HL-60 (cell line): ENCODE results near the gene DAPK1.

ENCODE experiments used
- POLR2AphosphoS5 ChIP-seq: IDR thresholded peaks from 2 replicates; pipeline ENCODE4 v1.6.1; 2012; ENCODE audit warnings: low read depth
- TF ChIP-seq, protein P1 (sequence below): IDR thresholded peaks from one replicate; pipeline ENCODE4 v1.5.1; 2011; ENCODE audit warnings: low read length, control low read depth, inconsistent platforms; ENCODE audit not compliant: insufficient read depth
- TF ChIP-seq, protein P2 (sequence below): IDR thresholded peaks from 2 replicates; pipeline ENCODE4 v1.6.1; 2012; ENCODE audit warnings: low read depth; ENCODE audit not compliant: insufficient replicate concordance

DNA sequence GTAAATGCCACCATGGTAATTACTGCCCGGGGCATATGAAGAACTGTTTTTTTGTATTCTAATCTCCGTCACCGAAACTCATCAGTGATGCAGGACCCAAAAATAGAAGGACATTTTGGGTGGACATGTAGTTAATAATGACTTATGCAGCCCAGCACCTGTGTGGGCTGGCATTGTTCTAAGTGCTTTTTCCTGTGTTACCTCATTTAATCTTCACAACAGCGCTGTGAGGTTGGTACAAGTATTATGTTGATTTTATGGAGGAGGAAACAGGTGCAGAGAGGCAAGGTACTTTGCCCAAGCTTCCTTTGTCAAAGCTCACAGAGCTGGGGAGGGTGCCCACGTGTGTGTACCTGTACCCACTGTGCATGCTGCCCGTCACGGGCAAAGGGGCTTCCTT is 58.4 kb downstream of the DAPK1 start:
- TF ChIP-seq, protein P1, sequence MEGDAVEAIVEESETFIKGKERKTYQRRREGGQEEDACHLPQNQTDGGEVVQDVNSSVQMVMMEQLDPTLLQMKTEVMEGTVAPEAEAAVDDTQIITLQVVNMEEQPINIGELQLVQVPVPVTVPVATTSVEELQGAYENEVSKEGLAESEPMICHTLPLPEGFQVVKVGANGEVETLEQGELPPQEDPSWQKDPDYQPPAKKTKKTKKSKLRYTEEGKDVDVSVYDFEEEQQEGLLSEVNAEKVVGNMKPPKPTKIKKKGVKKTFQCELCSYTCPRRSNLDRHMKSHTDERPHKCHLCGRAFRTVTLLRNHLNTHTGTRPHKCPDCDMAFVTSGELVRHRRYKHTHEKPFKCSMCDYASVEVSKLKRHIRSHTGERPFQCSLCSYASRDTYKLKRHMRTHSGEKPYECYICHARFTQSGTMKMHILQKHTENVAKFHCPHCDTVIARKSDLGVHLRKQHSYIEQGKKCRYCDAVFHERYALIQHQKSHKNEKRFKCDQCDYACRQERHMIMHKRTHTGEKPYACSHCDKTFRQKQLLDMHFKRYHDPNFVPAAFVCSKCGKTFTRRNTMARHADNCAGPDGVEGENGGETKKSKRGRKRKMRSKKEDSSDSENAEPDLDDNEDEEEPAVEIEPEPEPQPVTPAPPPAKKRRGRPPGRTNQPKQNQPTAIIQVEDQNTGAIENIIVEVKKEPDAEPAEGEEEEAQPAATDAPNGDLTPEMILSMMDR, result no peak
- TF ChIP-seq, protein P2, sequence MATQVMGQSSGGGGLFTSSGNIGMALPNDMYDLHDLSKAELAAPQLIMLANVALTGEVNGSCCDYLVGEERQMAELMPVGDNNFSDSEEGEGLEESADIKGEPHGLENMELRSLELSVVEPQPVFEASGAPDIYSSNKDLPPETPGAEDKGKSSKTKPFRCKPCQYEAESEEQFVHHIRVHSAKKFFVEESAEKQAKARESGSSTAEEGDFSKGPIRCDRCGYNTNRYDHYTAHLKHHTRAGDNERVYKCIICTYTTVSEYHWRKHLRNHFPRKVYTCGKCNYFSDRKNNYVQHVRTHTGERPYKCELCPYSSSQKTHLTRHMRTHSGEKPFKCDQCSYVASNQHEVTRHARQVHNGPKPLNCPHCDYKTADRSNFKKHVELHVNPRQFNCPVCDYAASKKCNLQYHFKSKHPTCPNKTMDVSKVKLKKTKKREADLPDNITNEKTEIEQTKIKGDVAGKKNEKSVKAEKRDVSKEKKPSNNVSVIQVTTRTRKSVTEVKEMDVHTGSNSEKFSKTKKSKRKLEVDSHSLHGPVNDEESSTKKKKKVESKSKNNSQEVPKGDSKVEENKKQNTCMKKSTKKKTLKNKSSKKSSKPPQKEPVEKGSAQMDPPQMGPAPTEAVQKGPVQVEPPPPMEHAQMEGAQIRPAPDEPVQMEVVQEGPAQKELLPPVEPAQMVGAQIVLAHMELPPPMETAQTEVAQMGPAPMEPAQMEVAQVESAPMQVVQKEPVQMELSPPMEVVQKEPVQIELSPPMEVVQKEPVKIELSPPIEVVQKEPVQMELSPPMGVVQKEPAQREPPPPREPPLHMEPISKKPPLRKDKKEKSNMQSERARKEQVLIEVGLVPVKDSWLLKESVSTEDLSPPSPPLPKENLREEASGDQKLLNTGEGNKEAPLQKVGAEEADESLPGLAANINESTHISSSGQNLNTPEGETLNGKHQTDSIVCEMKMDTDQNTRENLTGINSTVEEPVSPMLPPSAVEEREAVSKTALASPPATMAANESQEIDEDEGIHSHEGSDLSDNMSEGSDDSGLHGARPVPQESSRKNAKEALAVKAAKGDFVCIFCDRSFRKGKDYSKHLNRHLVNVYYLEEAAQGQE, result no peak
- TF ChIP-seq POLR2AphosphoS5, result no peak
